CD14-positive monocyte (primary cell): ENCODE measurements around the gene AQP10. TPM values are rescaled to one million over a fixed set of nuclear protein-coding genes. Genes with fewer than 3 reads are reported as not detected.
A peak's percentile ranks its signal among the peaks of the same experiment; 100 is the strongest.

Source experiments
- DNase-seq, 3 donors: peaks; one replicate each; pipeline ENCODE4 v3.0.0-alpha.2; 2011 to 2022
- H2AFZ ChIP-seq: 2 replicates; pipeline ENCODE4 v1.6.0; 2012; ENCODE audit warnings: mild to moderate bottlenecking, low read depth, low read length, inconsistent platforms; ENCODE audit not compliant: insufficient read depth, poor library complexity, severe bottlenecking
- H3K27ac ChIP-seq, 2 donors: 1 replicate in 1 of 2; 2 replicates in 1 of 2; pipeline ENCODE4 v1.5.1; 2012 to 2013; ENCODE audit warnings: low read length in 2 of 2, control low read depth in 1 of 2, inconsistent platforms in 1 of 2, low read depth in 1 of 2, mild to moderate bottlenecking in 1 of 2
- H3K27me3 ChIP-seq, 2 donors: one replicate each; pipeline versions ENCODE4 v1.6.0 to v1.6.1; 2011 to 2013; ENCODE audit warnings: low read length in 2 of 2; ENCODE audit not compliant: control insufficient read depth in 2 of 2, insufficient read depth in 2 of 2
- H3K36me3 ChIP-seq, 2 donors: replicated peaks in 1 of 2; 1 replicate in 1 of 2; 2 replicates in 1 of 2; pipeline versions ENCODE4 v1.5.1 to v1.6.1; 2012 to 2013; ENCODE audit warnings: low read length in 2 of 2, control low read depth in 1 of 2, inconsistent platforms in 1 of 2, mild to moderate bottlenecking in 1 of 2; ENCODE audit not compliant: insufficient read depth in 2 of 2, control insufficient read depth in 1 of 2
- H3K4me1 ChIP-seq, 2 donors: 1 replicate in 1 of 2; 2 replicates in 1 of 2; pipeline versions ENCODE4 v1.5.1 to v1.6.1; 2012 to 2013; ENCODE audit warnings: low read length in 2 of 2, control low read depth in 1 of 2, inconsistent platforms in 1 of 2, mild to moderate bottlenecking in 1 of 2, moderate library complexity in 1 of 2; ENCODE audit not compliant: insufficient read depth in 2 of 2, control insufficient read depth in 1 of 2
- H3K4me2 ChIP-seq: replicated peaks from 2 replicates; pipeline ENCODE3; 2012; ENCODE audit warnings: low read length, moderate library complexity, mild to moderate bottlenecking; ENCODE audit not compliant: poor library complexity, severe bottlenecking; ENCODE audit errors: extremely low read depth
- H3K4me3 ChIP-seq, 3 experiments: fragments of 200-600 bp in 1 of 3; sonication (generic) in 1 of 3; replicated peaks in 1 of 3; 1 replicate in 2 of 3; 2 replicates in 1 of 3; pipeline ENCODE4 v1.5.1; 2011 to 2013; ENCODE audit warnings: low read length in 3 of 3, mild to moderate bottlenecking in 3 of 3, control low read depth in 2 of 3, low read depth in 2 of 3, inconsistent platforms in 1 of 3, moderate library complexity in 1 of 3
- H3K79me2 ChIP-seq: 2 replicates; pipeline ENCODE4 v1.6.0; 2012; ENCODE audit warnings: mild to moderate bottlenecking, control low read depth, inconsistent platforms, low read length, moderate library complexity; ENCODE audit not compliant: insufficient read depth
- H3K9ac ChIP-seq: 2 replicates; pipeline ENCODE4 v1.6.0; 2017; ENCODE audit warnings: low read length, mild to moderate bottlenecking; ENCODE audit not compliant: insufficient read depth, poor library complexity, severe bottlenecking
- H3K9me3 ChIP-seq, 2 donors: replicated peaks in 1 of 2; 1 replicate in 1 of 2; 2 replicates in 1 of 2; pipeline versions ENCODE4 v1.5.1 to v1.6.1; 2012 to 2013; ENCODE audit warnings: low read length in 2 of 2, control low read depth in 1 of 2; ENCODE audit not compliant: control insufficient read depth in 1 of 2, insufficient read depth in 1 of 2
- H4K20me1 ChIP-seq: 2 replicates; pipeline ENCODE4 v1.6.0; 2012; ENCODE audit warnings: mild to moderate bottlenecking, low read length, control low read depth, moderate library complexity; ENCODE audit not compliant: insufficient read depth
- H3K27ac Mint-ChIP-seq, 7 donors: one replicate each; pipeline ENCODE4 v1.8.0; 2020; ENCODE audit warnings: mild to moderate bottlenecking in 7 of 7, mixed read lengths in 7 of 7, moderate library complexity in 6 of 7, inconsistent platforms in 2 of 7
- H3K27me3 Mint-ChIP-seq, 3 donors: one replicate each; pipeline ENCODE4 v1.8.0; 2021 to 2022; ENCODE audit warnings: low read depth in 3 of 3, mild to moderate bottlenecking in 3 of 3, mixed read lengths in 3 of 3, moderate library complexity in 3 of 3, inconsistent platforms in 1 of 3
- H3K36me3 Mint-ChIP-seq, 2 donors: one replicate each; pipeline ENCODE4 v1.8.0; 2020; ENCODE audit warnings: mixed read lengths in 2 of 2, inconsistent platforms in 1 of 2, mild to moderate bottlenecking in 1 of 2
- H3K4me1 Mint-ChIP-seq: one replicate; pipeline ENCODE4 v1.8.0; 2020; ENCODE audit warnings: mild to moderate bottlenecking, mixed read lengths
- H3K4me3 Mint-ChIP-seq, 2 donors: one replicate each; pipeline ENCODE4 v1.8.0; 2020; ENCODE audit warnings: mild to moderate bottlenecking in 2 of 2, mixed read lengths in 2 of 2, moderate library complexity in 1 of 2
- H3K9me3 Mint-ChIP-seq, 7 donors: one replicate each; pipeline ENCODE4 v1.8.0; 2020 to 2022; ENCODE audit warnings: mixed read lengths in 7 of 7, mild to moderate bottlenecking in 6 of 7, moderate library complexity in 6 of 7, inconsistent platforms in 2 of 7
- WGBS: methylation state at CpG from one replicate; pipeline ENCODE4 v1.1.5; 2013; ENCODE audit warnings: missing lambda C conversion rate; ENCODE audit not compliant: insufficient coverage; 5-methylcytosine and 5-hydroxymethylcytosine counted together
- intact Hi-C, 2 donors: fragments of 100-400 bp; cut with micrococcal nuclease; formaldehyde crosslinking; loops; one replicate each; pipeline versions ENCODE4 v1.15.0 to v1.15.1; 2023
- polyA plus RNA-seq, 3 donors: library from polyadenylated mRNA; depleted of rRNA in 1 of 3; unstranded in 2 of 3; stranded (reverse) in 1 of 3; fragments of 300-500 nt in 2 of 3; fragments of >200 nt in 1 of 3; fragmentation: Illumina TruSeq in 2 of 3; gene quantifications; 1 replicate in 2 of 3; 2 replicates in 1 of 3; pipeline ENCODE4 v1.2.3, GENCODE V29; 2012 to 2021
- TF ChIP-seq, protein P1 (sequence below): fragments of 200-600 bp; IDR thresholded peaks from one replicate; pipeline ENCODE4 v1.8.0; 2022; ENCODE audit warnings: antibody characterized with exemption, mild to moderate bottlenecking

AQP10 gene
- polyA plus RNA-seq, 3 donors = 0.09 TPM; not detected in 2

DNA sequence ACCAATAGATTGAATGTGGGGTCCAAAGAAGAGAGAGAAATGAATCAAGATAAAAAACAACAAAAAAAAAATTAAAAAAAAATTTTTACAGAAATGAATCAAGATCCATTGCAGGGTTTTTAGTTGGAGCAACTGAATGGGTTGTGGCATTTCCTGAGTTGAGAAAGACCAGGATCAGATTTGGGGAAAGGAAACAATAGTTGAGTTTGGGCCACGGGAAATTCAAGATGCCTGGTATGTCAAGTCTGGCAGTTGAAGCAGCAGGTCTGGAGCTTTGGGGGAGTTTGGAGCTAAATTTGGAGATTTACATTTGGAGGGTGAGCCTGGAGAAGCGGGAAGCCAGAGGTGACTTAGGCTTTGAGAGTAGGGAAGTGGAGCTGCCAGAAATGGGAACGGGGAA, 27.1 kb downstream of the AQP10 start:
- no peak for DNase-seq
- H3K4me3 Mint-ChIP-seq = no peak overlapping the region
- Histone ChIP-seq H3K36me3 (no peaks in the 10 kb centered on the region), H3K9ac (no peak overlapping the region), H3K4me3 (no peak overlapping the region), H2AFZ (no peak overlapping the region), H3K27me3 (peaks cover 0 to 4% of the 10 kb centered on the region in 2 donors), H3K27ac (no peak overlapping the region), H4K20me1 (no peaks in the 10 kb centered on the region), H3K4me1 (peaks cover 43 to 54% of the 10 kb centered on the region in 2 donors), H3K4me2 (no peak overlapping the region), H3K9me3 (no peaks in the 10 kb centered on the region), H3K79me2 (no peaks in the 10 kb centered on the region)
- intact Hi-C loops = loop anchor here in 1 of 2 donors (10.0 kb wide), 1 partner anchor 47 kb away; no protein-coding TSS in a partner anchor
- peaks cover 0 to 10% of the 10 kb centered on the region in 2 donors for H3K36me3 Mint-ChIP-seq
- peaks cover 0 to 3% (median 0%) of the 10 kb centered on the region in 7 donors for H3K9me3 Mint-ChIP-seq
- TF ChIP-seq, protein P1, sequence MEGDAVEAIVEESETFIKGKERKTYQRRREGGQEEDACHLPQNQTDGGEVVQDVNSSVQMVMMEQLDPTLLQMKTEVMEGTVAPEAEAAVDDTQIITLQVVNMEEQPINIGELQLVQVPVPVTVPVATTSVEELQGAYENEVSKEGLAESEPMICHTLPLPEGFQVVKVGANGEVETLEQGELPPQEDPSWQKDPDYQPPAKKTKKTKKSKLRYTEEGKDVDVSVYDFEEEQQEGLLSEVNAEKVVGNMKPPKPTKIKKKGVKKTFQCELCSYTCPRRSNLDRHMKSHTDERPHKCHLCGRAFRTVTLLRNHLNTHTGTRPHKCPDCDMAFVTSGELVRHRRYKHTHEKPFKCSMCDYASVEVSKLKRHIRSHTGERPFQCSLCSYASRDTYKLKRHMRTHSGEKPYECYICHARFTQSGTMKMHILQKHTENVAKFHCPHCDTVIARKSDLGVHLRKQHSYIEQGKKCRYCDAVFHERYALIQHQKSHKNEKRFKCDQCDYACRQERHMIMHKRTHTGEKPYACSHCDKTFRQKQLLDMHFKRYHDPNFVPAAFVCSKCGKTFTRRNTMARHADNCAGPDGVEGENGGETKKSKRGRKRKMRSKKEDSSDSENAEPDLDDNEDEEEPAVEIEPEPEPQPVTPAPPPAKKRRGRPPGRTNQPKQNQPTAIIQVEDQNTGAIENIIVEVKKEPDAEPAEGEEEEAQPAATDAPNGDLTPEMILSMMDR = no peak
- peaks cover 52% of the 10 kb centered on the region for H3K4me1 Mint-ChIP-seq
- H3K27me3 Mint-ChIP-seq = peaks cover 10 to 19% (median 16%) of the 10 kb centered on the region in 3 donors
- 13% methylated on average over 1 of the region's 3 CpGs for WGBS
- peak overlapping the region in 2 of 7 donors; percentile 33 to 51 for H3K27ac Mint-ChIP-seq

DNA sequence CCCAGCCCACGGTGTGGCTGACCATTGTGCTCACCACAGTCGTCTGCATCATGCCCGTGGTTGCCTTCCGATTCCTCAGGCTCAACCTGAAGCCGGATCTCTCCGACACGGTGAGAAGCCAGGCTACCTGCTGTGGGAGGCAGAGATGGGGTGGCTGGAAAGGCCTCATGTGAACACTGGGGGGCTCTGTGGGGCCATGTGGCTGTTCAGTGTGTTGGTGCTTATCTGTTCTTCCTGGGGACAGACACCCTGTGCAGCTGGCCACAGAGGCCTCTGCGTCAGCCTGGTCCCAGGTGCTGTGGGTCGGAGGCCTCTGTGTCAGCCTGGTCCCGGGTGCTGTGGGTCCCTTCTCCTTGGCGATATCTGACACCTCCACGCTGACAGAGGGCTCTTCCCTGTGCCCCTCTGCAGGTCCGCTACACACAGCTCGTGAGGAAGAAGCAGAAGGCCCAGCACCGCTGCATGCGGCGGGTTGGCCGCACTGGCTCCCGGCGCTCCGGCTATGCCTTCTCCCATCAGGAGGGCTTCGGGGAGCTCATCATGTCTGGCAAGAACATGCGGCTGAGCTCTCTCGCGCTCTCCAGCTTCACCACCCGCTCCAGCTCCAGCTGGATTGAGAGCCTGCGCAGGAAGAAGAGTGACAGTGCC, 27.7 kb downstream of the AQP10 start:
- no peak for DNase-seq
- H3K4me3 ChIP-seq = no peak overlapping the region
- no peak overlapping the region for H3K4me2 ChIP-seq
- TF ChIP-seq, protein P1 = no peak
- Mint-ChIP-seq H3K4me1 (peaks cover 52% of the 10 kb centered on the region), H3K4me3 (no peak overlapping the region), H3K36me3 (peaks cover 0 to 10% of the 10 kb centered on the region in 2 donors), H3K27ac (peak overlapping the region in 1 of 7 donors; percentile 51), H3K9me3 (peaks cover 0 to 3% (median 0%) of the 10 kb centered on the region in 7 donors), H3K27me3 (peaks cover 10 to 21% (median 17%) of the 10 kb centered on the region in 3 donors)
- H4K20me1 ChIP-seq = no peaks in the 10 kb centered on the region
- H3K9me3 ChIP-seq = no peaks in the 10 kb centered on the region
- H3K4me1 ChIP-seq = peaks cover 43 to 54% of the 10 kb centered on the region in 2 donors
- H2AFZ ChIP-seq = no peak overlapping the region
- intact Hi-C loops = loop anchor here in 1 of 2 donors (10.0 kb wide), 1 partner anchor 46 kb away; no protein-coding TSS in a partner anchor
- H3K27me3 ChIP-seq = peaks cover 0 to 4% of the 10 kb centered on the region in 2 donors
- no peaks in the 10 kb centered on the region for H3K36me3 ChIP-seq
- H3K27ac ChIP-seq = no peak overlapping the region
- no peak overlapping the region for H3K9ac ChIP-seq
- no peaks in the 10 kb centered on the region for H3K79me2 ChIP-seq
- 95% methylated on average over 27 of the region's 27 CpGs for WGBS
